K562 treated with DMSO at 1 percent for 12 hours (cell line): Measurements from ENCODE around the gene UBTF. TPM values are rescaled to one million over a fixed set of nuclear protein-coding genes. Genes with fewer than 3 reads are reported as not detected.

ENCODE experiments used
- total RNA-seq: library from RNA; unstranded; fragments of 300-600 nt; gene quantifications from 2 replicates; pipeline ENCODE4 v1.2.3, GENCODE V29; 2022; ENCODE audit not compliant: insufficient read depth

UBTF gene
- total RNA-seq, result 26.5 and 52.8 TPM in 2 replicates

GRCh38 chr17:44219616-44220212, at the start of gene UBTF:
Gene UBTF, minus strand, starts transcription at chr17:44219675. Its CDS starts 1,446 bp downstream, at chr17:44218229.

DNA sequence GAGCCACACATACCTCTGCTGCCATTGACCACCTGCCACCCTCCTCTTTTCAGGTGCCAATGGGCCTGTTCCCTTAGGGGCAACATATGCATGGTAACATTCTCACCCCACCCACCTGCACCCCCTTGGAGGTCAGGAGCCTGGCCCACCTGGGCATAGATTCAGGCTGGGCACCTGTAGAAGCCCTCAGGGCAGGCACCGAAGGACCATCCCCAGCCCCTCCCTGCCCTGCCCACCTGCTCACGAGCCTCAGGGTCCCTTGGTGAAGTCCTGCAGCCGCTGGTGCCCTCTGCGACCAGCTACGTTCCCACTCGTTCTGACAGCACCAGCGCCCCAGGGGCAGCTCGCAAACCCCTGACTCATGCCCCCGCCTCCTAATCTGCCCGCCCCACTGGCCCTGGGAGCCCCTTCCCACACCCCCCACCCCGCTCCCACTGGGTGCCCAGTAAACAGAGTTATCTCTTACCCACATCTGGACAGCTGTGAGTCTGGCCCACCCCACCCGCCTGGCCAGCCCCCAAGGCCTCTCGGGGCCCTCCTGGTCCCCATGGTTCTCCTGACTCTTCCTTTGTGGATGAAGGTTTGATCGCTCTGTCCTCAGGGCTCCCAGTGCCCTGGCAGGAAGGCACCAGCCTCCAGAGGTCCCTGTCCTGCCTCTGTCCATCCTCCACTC, 48.5 kb upstream of the UBTF start, which contains the start of gene SLC4A1:
Gene SLC4A1 (minus strand): TSS at position 318 of the 673 bp plus-strand sequence. CDS start 5,269 bp downstream, outside the sequence.

DNA sequence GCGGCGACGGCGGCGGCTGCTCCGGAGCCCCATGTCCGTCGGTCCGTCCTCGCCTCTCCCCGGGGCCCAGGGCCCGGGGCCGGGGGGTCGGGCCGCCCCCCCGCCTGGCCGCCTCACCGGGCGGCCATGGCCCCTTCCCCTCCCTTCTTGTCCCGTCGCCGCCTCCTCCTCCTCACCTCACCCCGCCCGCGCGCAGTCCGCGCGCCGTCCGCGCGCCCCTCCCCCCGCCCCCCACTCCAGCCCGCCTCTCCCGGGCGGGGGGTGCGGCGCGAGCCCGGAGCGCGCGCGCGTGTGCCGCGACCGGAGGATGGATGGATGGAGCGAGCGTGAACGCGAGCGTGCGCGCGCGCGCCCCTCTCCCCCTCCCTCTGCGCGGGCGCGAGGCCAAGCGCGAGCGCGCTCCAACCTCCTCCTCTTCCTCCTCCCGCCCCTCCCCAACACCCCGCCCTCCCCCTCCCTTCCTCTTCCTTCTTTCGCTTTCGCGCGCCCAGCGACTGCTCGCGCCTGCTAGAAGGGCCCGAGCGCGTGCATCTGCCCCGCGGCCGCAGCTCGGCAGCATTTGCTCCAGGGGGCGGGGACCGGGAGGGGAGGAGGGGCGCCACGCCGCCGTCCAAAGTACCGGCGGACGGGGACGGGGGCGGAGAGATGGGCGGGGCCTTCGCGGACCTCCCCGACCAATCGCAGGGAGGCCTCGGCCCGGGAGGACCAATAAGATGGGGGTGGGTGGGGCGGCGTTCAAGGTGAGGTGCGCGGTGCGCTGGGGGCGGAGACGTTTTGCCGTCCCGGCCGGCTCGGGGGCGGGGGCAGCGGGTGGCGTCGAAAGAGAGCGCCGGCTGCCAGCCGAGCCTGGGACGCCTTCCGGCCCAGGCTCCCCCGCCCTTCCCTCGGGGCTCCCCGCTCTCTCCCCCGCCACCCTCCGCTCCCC, 19.7 kb downstream of the UBTF start, which contains the start of gene ATXN7L3:
Gene ATXN7L3 (minus strand): TSS at position 332 of the 925 bp plus-strand sequence. CDS start 1,814 bp downstream, outside the sequence.

GRCh38 chr17:44186307-44187130, 33.0 kb downstream of the UBTF start, which contains the start of gene TMUB2:
Gene TMUB2, plus strand, starts transcription at chr17:44186972. Its CDS starts 737 bp downstream, at chr17:44187709.

DNA sequence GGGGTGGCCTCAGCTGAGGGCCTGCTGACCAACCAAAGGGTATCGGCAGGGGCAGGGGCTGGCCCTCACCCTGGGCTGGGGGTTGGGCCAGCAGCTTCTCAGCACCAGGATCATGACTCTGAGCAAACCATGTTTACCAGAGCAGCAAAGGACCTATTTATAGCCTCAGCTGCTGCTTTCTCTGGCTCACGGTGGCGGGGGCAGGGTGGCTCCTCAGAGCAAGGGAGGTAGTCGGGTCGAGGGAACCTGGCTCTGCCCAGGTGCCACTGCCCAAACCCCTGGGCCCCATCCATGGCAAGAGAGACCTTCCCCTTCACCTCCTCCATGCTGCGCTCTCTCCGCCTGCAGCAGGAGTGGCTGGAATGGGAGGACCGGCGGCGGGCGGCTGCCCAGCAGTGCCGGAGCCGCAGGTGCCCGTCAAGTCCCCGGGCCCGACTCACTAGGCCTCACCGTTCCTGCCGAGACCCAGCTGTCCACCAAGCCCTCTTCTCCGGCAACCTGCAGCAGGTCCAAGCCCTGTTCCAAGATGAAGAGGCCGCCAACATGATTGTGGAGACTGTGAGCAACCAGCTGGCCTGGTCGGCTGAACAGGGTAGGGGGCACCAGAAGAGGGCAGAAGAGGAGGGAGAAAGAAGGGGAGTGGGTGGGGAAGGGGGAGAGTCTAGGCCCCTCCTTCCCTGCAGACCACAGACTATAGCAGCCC, 48.8 kb downstream of the UBTF start, which contains the start of gene ASB16:
Gene ASB16 (plus strand): TSS at position 206 of the 703 bp plus-strand sequence. CDS start 86 bp downstream, at position 292.

Other genes starting within 250 kb of the UBTF start
- 0.28 TPM in 1 of 2 replicates, not detected in the other for gene NAGS, start 215.1 kb downstream of the UBTF start, total RNA-seq
- 42.6 and 55.7 TPM in 2 replicates for gene TMEM101, start 204.7 kb downstream of the UBTF start, total RNA-seq
- gene LSM12, start 153.0 kb downstream of the UBTF start, total RNA-seq, result 27.6 and 41.9 TPM in 2 replicates
- gene G6PC3, start 148.9 kb downstream of the UBTF start, total RNA-seq, result 40.2 and 50.4 TPM in 2 replicates
- 31.7 and 48.2 TPM in 2 replicates for gene HDAC5, start 96.0 kb downstream of the UBTF start, total RNA-seq
- 8.5 and 15.5 TPM in 2 replicates for gene HROB, start 77.7 kb downstream of the UBTF start, total RNA-seq
- 2.2 TPM in 1 of 2 replicates, not detected in the other for gene ASB16, start 49.0 kb downstream of the UBTF start, total RNA-seq
- 20.7 and 32.2 TPM in 2 replicates for gene TMUB2, start 32.7 kb downstream of the UBTF start, total RNA-seq
- 36.9 and 58.7 TPM in 2 replicates for gene ATXN7L3, start 19.8 kb downstream of the UBTF start, total RNA-seq
- gene SLC4A1, start 48.5 kb upstream of the UBTF start, total RNA-seq, result 2.7 and 4.7 TPM in 2 replicates
- not detected in 2 replicates for gene RUNDC3A, start 88.9 kb upstream of the UBTF start, total RNA-seq
- 187 and 212 TPM in 2 replicates for gene SLC25A39, start 105.1 kb upstream of the UBTF start, total RNA-seq
- gene GRN, start 125.6 kb upstream of the UBTF start, total RNA-seq, result 259 and 294 TPM in 2 replicates
- gene FAM171A2, start 144.2 kb upstream of the UBTF start, total RNA-seq, result 18.5 and 20.4 TPM in 2 replicates
- 3.9 and 6.3 TPM in 2 replicates for gene ITGA2B, start 170.0 kb upstream of the UBTF start, total RNA-seq